PC-9 (cell line): ENCODE data around the gene LRCH4.
"Not testable (repeated sequence)": the region's sequence is repeated elsewhere in the genome, so short reads cannot be mapped to it uniquely, and the experiment has no call there.

Source experiments
- EZH2 ChIP-seq: fragments of 200-600 bp; sonication (generic); IDR thresholded peaks from 2 replicates; pipeline ENCODE4 v1.8.0; 2017; ENCODE audit warnings: antibody characterized with exemption, low read depth
- TF ChIP-seq, protein P1 (sequence below): fragments of 200-600 bp; sonication (generic); conservative IDR thresholded peaks from 2 replicates; pipeline ENCODE4 v1.6.1; 2017; ENCODE audit warnings: mixed run types, antibody characterized with exemption, mild to moderate bottlenecking, moderate library complexity

- TF ChIP-seq, protein P1, sequence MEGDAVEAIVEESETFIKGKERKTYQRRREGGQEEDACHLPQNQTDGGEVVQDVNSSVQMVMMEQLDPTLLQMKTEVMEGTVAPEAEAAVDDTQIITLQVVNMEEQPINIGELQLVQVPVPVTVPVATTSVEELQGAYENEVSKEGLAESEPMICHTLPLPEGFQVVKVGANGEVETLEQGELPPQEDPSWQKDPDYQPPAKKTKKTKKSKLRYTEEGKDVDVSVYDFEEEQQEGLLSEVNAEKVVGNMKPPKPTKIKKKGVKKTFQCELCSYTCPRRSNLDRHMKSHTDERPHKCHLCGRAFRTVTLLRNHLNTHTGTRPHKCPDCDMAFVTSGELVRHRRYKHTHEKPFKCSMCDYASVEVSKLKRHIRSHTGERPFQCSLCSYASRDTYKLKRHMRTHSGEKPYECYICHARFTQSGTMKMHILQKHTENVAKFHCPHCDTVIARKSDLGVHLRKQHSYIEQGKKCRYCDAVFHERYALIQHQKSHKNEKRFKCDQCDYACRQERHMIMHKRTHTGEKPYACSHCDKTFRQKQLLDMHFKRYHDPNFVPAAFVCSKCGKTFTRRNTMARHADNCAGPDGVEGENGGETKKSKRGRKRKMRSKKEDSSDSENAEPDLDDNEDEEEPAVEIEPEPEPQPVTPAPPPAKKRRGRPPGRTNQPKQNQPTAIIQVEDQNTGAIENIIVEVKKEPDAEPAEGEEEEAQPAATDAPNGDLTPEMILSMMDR = not testable (repeated sequence)
- not testable (repeated sequence) for TF ChIP-seq EZH2
These were observed 44.6 kb downstream of the LRCH4 start for GRCh38 chr7:100541309-100541708.
